ENCODE measurements around the gene INMT.

Gene INMT

GRCh38 chr7:30788640-30789333 is 36.9 kb downstream of the INMT start:
- no peak for DNase-seq

GRCh38 chr7:30789334-30789711 is 37.4 kb downstream of the INMT start:
- no peak for DNase-seq

GRCh38 chr7:30790356-30790755 is 38.4 kb downstream of the INMT start:
- no peak for DNase-seq

GRCh38 chr7:30791114-30791513 is 39.2 kb downstream of the INMT start:
- DNase-seq: no peak

GRCh38 chr7:30795161-30795948 is 43.4 kb downstream of the INMT start:
- DNase-seq: no peak

GRCh38 chr7:30796105-30796869 is 44.4 kb downstream of the INMT start:
- no peak for DNase-seq

GRCh38 chr7:30797176-30798040 is 45.5 kb downstream of the INMT start:
- DNase-seq: no peak

GRCh38 chr7:30799206-30799975 is 47.5 kb downstream of the INMT start:
- DNase-seq: no peak

- no peak for DNase-seq
Measured at GRCh38 chr7:30799976-30800661, 48.2 kb downstream of the INMT start.

GRCh38 chr7:30800785-30801252 is 48.9 kb downstream of the INMT start:
- DNase-seq: peak; percentile 12

- no peak for DNase-seq
Measured at GRCh38 chr7:30802812-30803211, 50.9 kb downstream of the INMT start.

GRCh38 chr7:30804078-30804661 is 52.2 kb downstream of the INMT start:
- DNase-seq: no peak

GRCh38 chr7:30805081-30805691 is 53.3 kb downstream of the INMT start:
- no peak for DNase-seq

- DNase-seq: no peak
Measured at GRCh38 chr7:30805931-30806330, 54.0 kb downstream of the INMT start.

All from NCI-H146 (cell line).